K562 (cell line): ENCODE measurements around the gene UBAC2. TPM values are rescaled to one million over a fixed set of nuclear protein-coding genes. Genes with fewer than 3 reads are reported as not detected.

ENCODE experiments used
- ATAC-seq: fragments of 200-7000 bp; cut with Tn5 transposase; 3 replicates; pipeline ENCODE4 v1.9.1; 2020; ENCODE audit warnings: moderate library complexity
- BruUV-seq: library from RNA; stranded (reverse); fragments of 400-500 nt; replicated peaks from 2 replicates; lab custom pipeline; 2021; lab: Mats Ljungman, UMichigan
- CTCF ChIA-PET: fragments of 300-600 bp; formaldehyde crosslinking; extraction: SDS; loops from one replicate; lab custom pipeline; 2021; ENCODE audit warnings: low intra/inter-chr PET ratio; lab: Yijun Ruan, JAX
- POLR2A ChIA-PET: fragments of 300-600, 350-650 bp; sonication (Branson Sonifier 250); formaldehyde crosslinking; extraction: SDS; loops from one replicate; lab custom pipeline; 2021; ENCODE audit warnings: antibody characterized with exemption, inconsistent platforms; lab: Yijun Ruan, JAX
- DNase-seq, 4 experiments: peaks; one replicate each; pipeline versions ENCODE4 v3.0.0 to v3.0.0-alpha.2; 2011 to 2018; ENCODE audit warnings: low spot score in 3 of 4, mixed read lengths in 3 of 4; ENCODE audit errors: extremely low read depth in 1 of 4
- FAIRE-seq: peaks from 2 replicates; lab custom pipeline; 2011; peaks lifted over from hg19 to GRCh38; lab: Jason Lieb, UNC
- H2AFZ ChIP-seq: 2 replicates; pipeline ENCODE4 v1.6.0; 2011; ENCODE audit warnings: low read depth, low read length, control low read depth, inconsistent platforms
- H3K27ac ChIP-seq: fragments of 200-600 bp; 3 replicates; pipeline ENCODE4 v1.8.0; 2011; ENCODE audit warnings: low read depth, mild to moderate bottlenecking, control low read depth, inconsistent platforms, low read length, moderate library complexity, mixed read lengths; ENCODE audit errors: extremely low read depth
- H3K27me3 ChIP-seq, 2 experiments: fragments of 300-600 bp in 1 of 2; 2 replicates in 1 of 2; 3 replicates in 1 of 2; pipeline versions ENCODE4 v1.6.0 to v1.8.0; 2011; ENCODE audit warnings: inconsistent platforms in 2 of 2, low read length in 2 of 2, mild to moderate bottlenecking in 1 of 2, mixed read lengths in 1 of 2, moderate library complexity in 1 of 2; ENCODE audit not compliant: control insufficient read depth in 2 of 2, insufficient read depth in 2 of 2
- H3K36me3 ChIP-seq: fragments of 300-600 bp; 3 replicates; pipeline ENCODE4 v1.8.0; 2011; ENCODE audit warnings: mild to moderate bottlenecking, low read length, inconsistent platforms; ENCODE audit not compliant: control insufficient read depth, insufficient read depth
- H3K4me1 ChIP-seq, 2 experiments: fragments of 200-600 bp in 1 of 2; replicated peaks in 1 of 2; 2 replicates in 1 of 2; 3 replicates in 1 of 2; pipeline versions ENCODE4 v1.5.1 to v1.8.0; 2011; ENCODE audit warnings: inconsistent platforms in 2 of 2, low read length in 2 of 2, mild to moderate bottlenecking in 1 of 2, mixed read lengths in 1 of 2, moderate library complexity in 1 of 2; ENCODE audit not compliant: control insufficient read depth in 2 of 2, insufficient read depth in 2 of 2
- H3K4me2 ChIP-seq: 2 replicates; pipeline ENCODE4 v1.6.1; 2011; ENCODE audit warnings: low read length, control low read depth, inconsistent platforms, mixed read lengths; ENCODE audit not compliant: insufficient read depth
- H3K4me3 ChIP-seq: fragments of 200-600 bp; sonication (generic), shearing (Covaris generic); 2 replicates; pipeline ENCODE4 v1.5.1; 2016; ENCODE audit warnings: control low read depth, inconsistent platforms
- H3K79me2 ChIP-seq: fragments of 200-600 bp; 3 replicates; pipeline ENCODE4 v1.8.0; 2011; ENCODE audit warnings: low read length, inconsistent platforms; ENCODE audit not compliant: control insufficient read depth, insufficient read depth
- H3K9ac ChIP-seq, 2 experiments: 2 replicates each; pipeline versions ENCODE4 v1.6.0 to v1.6.1; 2011; ENCODE audit warnings: low read depth in 2 of 2, low read length in 2 of 2, control low read depth in 1 of 2, inconsistent platforms in 1 of 2, mild to moderate bottlenecking in 1 of 2, mixed read lengths in 1 of 2; ENCODE audit not compliant: insufficient read depth in 1 of 2
- H3K9me1 ChIP-seq: one replicate; pipeline ENCODE4 v1.6.0; 2011; ENCODE audit warnings: inconsistent platforms, mild to moderate bottlenecking, low read length, moderate library complexity; ENCODE audit not compliant: control insufficient read depth, insufficient read depth
- H3K9me3 ChIP-seq: replicated peaks from 2 replicates; pipeline ENCODE4 v1.5.1; 2011; ENCODE audit warnings: low read depth, low read length, inconsistent platforms; ENCODE audit not compliant: control insufficient read depth, insufficient read depth
- H4K20me1 ChIP-seq: replicated peaks from 2 replicates; pipeline ENCODE4 v1.6.1; 2011; ENCODE audit warnings: low read length, inconsistent platforms, mixed read lengths; ENCODE audit not compliant: control insufficient read depth, insufficient read depth
- CBFA2T3 ChIP-seq: fragments of 450-650 bp; IDR thresholded peaks from 2 replicates; pipeline ENCODE4 v1.6.1; 2017
- GTF2E2 ChIP-seq: fragments of 200-800 bp; sonication (Bioruptor generic); IDR thresholded peaks from 2 replicates; pipeline ENCODE4 v1.6.1; 2016; ENCODE audit warnings: missing genetic modification characterization, missing compliant biosample characterization
- HMGN3 ChIP-seq: IDR thresholded peaks from 2 replicates; pipeline ENCODE4 v1.6.1; 2011; ENCODE audit warnings: borderline replicate concordance, low read depth, mild to moderate bottlenecking, mixed read lengths, low read length; ENCODE audit not compliant: insufficient read length; ENCODE audit errors: extremely low read depth
- KAT2B ChIP-seq: IDR thresholded peaks from one replicate; pipeline ENCODE4 v1.6.1; 2012; ENCODE audit warnings: low read depth, mild to moderate bottlenecking, control low read depth, inconsistent platforms, low read length, moderate library complexity
- MXI1 ChIP-seq: IDR thresholded peaks from 2 replicates; pipeline ENCODE4 v1.6.1; 2011; ENCODE audit warnings: low read depth, mild to moderate bottlenecking, improper control_type of control experiment, low read length
- PCBP2 ChIP-seq: fragments of 200-400 bp; formaldehyde crosslinking; IDR thresholded peaks from 2 replicates; pipeline ENCODE4 v1.6.1; 2018; ENCODE audit warnings: low read length, low read depth, mild to moderate bottlenecking, moderate library complexity; ENCODE audit not compliant: poor library complexity, severe bottlenecking
- RBM34 ChIP-seq: fragments of 200-400 bp; formaldehyde crosslinking; IDR thresholded peaks from 2 replicates; pipeline ENCODE4 v1.6.1; 2018; ENCODE audit warnings: low read length, borderline replicate concordance; ENCODE audit not compliant: insufficient read depth
- RNF219 ChIP-seq: fragments of 250-450 bp; sonication (Bioruptor Pico); IDR thresholded peaks from 2 replicates; pipeline ENCODE4 v1.5.0; 2022; ENCODE audit warnings: mild to moderate bottlenecking
- SMARCB1 ChIP-seq: IDR thresholded peaks from 2 replicates; pipeline ENCODE4 v1.6.1; 2011; ENCODE audit warnings: improper control_type of control experiment, low read depth; ENCODE audit not compliant: insufficient read length
- ZFP30 ChIP-seq: fragments of 250-450 bp; sonication (Bioruptor Pico); IDR thresholded peaks from 2 replicates; pipeline ENCODE4 v1.8.0; 2022; ENCODE audit warnings: moderate library complexity, mild to moderate bottlenecking, inconsistent platforms, borderline replicate concordance
- ZNF143 ChIP-seq: sonication (generic); formaldehyde crosslinking; IDR thresholded peaks from 2 replicates; pipeline ENCODE4 v1.9.0; 2022; ENCODE audit warnings: mild to moderate bottlenecking, missing genetic modification reagents
- WGBS: fragments of 100-300 bp; shearing (Covaris generic); methylation state at CpG from one replicate; pipeline ENCODE4 v1.1.6; 2016; ENCODE audit warnings: low coverage, mixed read lengths; ENCODE audit not compliant: insufficient coverage; ENCODE audit errors: missing lambda C conversion rate; 5-methylcytosine and 5-hydroxymethylcytosine counted together
- in situ Hi-C: fragments of 300-500 bp; cut with MboI; formaldehyde crosslinking; loops from 4 replicates; pipeline ENCODE4 v1.15.0; 2018; ENCODE audit warnings: inconsistent platforms, mixed read lengths
- intact Hi-C: fragments of 100-400 bp; cut with micrococcal nuclease; formaldehyde crosslinking; loops from 2 replicates; pipeline ENCODE4 v1.14.2; 2022
- polyA plus RNA-seq, 8 experiments: library from polyadenylated mRNA; depleted of rRNA in 4 of 8; stranded (reverse) in 5 of 8; unstranded in 3 of 8; fragments of >200 nt; fragmentation: Nextera tagmentation in 2 of 8; fragmentation: Illumina TruSeq in 1 of 8; extraction: Ambion mirVana in 2 of 8; extraction: Trizol in 1 of 8; gene quantifications; 2 replicates each; pipeline versions ENCODE4 v1.2.1 to v1.2.3, GENCODE V29; 2011 to 2014; ENCODE audit warnings: inconsistent platforms in 1 of 8, missing spikeins in 1 of 8
- total RNA-seq, 7 experiments: library from RNA; depleted of rRNA in 6 of 7; stranded (reverse); fragments of >200 nt in 6 of 7; fragmentation: Illumina TruSeq in 2 of 7; extraction: Trizol in 2 of 7; gene quantifications; 2 replicates each; pipeline versions ENCODE4 v1.2.1 to v1.2.3, GENCODE V29; 2011 to 2021; ENCODE audit warnings: low replicate concordance in 1 of 7
- TF ChIP-seq, protein P1 (sequence below): fragments of 250-450 bp; sonication (Bioruptor Pico); IDR thresholded peaks from 2 replicates; pipeline ENCODE4 v1.8.0; 2021; ENCODE audit warnings: moderate library complexity, mild to moderate bottlenecking, inconsistent platforms

The UBAC2 gene
- total and polyA plus RNA-seq, 9 of the 15 experiments (the other 6 are each of a cell fraction or from before 2014, with no cell fraction given) = 6.0 to 84.1 (median 32.3) TPM

DNA sequence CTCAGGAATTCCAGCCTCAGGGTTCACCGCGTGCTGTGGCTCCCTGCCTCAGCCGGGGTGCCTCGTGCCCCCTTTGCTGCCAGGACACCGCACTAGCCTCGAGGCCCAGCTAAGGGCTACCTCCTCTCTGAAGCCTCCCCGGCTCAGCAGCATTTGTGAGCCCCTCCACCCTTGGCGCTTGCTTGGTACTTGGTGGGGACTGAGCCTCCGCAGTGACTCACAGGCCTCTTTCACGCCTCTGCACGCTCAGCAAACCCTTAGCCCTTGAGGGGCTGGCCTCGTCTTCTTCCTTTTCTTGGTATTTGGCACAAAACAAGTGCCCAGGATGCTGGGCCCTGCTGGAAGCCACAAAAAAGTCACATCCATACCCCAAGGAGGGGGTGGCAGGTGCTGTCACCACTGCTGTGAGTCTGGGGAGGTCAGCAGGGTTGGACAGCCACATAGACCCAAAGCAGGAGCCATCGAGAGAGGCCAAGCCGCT is 215.2 kb downstream of the UBAC2 start:
- no peak for TF ChIP-seq GTF2E2 (tag)
- TF ChIP-seq ZNF143 (CRISPR knock-in tag) = no peak
- no peak for TF ChIP-seq PCBP2
- TF ChIP-seq RBM34 = no peak
- TF ChIP-seq, protein P1, sequence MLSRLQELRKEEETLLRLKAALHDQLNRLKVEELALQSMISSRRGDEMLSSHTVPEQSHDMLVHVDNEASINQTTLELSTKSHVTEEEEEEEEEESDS = no peak
- no peak for TF ChIP-seq MXI1
- TF ChIP-seq ZFP30 = no peak
- TF ChIP-seq HMGN3 = no peak
- no peak for TF ChIP-seq KAT2B
- no peak for TF ChIP-seq CBFA2T3
- TF ChIP-seq RNF219 (CRISPR knock-in tag) = no peak
- TF ChIP-seq SMARCB1 = no peak
- TF ChIP-seq, all 486 proteins: peak for 0
- no peak overlapping the region for H3K9ac ChIP-seq
- H3K27ac ChIP-seq = no peak overlapping the region
- peaks cover 3 to 25% of the 10 kb centered on the region in 2 experiments; a peak in 3 of 5 replicates for H3K4me1 ChIP-seq
- no TSS peak for BruUV-seq
- no peaks in the 10 kb centered on the region for H3K79me2 ChIP-seq
- FAIRE-seq = no peak
- intact Hi-C loops = no loop called here
- H3K4me2 ChIP-seq = no peak overlapping the region
- no peaks in the 10 kb centered on the region for H3K9me1 ChIP-seq
- no peaks in the 10 kb centered on the region for H3K9me3 ChIP-seq
- ATAC-seq = no peak
- H3K36me3 ChIP-seq = no peaks in the 10 kb centered on the region
- CTCF ChIA-PET = no interaction called here
- no peaks in the 10 kb centered on the region for H4K20me1 ChIP-seq
- peaks cover 0 to 8% of the 10 kb centered on the region in 2 experiments; a peak in 1 of 5 replicates for H3K27me3 ChIP-seq
- POLR2A ChIA-PET = interaction anchor here (0.6 kb wide), 1 partner anchor 86 kb away, joined by 3 read pairs; no protein-coding TSS in a partner anchor
- no peak for DNase-seq
- no peak overlapping the region for H2AFZ ChIP-seq
- in situ Hi-C loops = no loop called here
- WGBS = 59% methylated on average over 8 of the region's 14 CpGs
- H3K4me3 ChIP-seq = no peak overlapping the region
